Skeletal muscle cell (primary cell): ENCODE results near the gene MS4A7.

Source experiments
- DNase-seq: peaks from one replicate; pipeline ENCODE4 v3.0.0-alpha.2; 2010; ENCODE audit warnings: low read depth
- H3K4me3 ChIP-seq: 2 replicates; pipeline ENCODE4 v1.5.1; 2011; ENCODE audit warnings: low read depth, mild to moderate bottlenecking, control low read depth, low read length, moderate library complexity

MS4A7 gene

GRCh38 chr11:60433401-60433800 lies 55.1 kb downstream of the MS4A7 start:
- H3K4me3 ChIP-seq: no peak overlapping the region
- no peak for DNase-seq
